ENCODE data around the gene DAAM1.
A peak's percentile ranks its signal among the peaks of the same experiment; 100 is the strongest.

The DAAM1 gene

DNA sequence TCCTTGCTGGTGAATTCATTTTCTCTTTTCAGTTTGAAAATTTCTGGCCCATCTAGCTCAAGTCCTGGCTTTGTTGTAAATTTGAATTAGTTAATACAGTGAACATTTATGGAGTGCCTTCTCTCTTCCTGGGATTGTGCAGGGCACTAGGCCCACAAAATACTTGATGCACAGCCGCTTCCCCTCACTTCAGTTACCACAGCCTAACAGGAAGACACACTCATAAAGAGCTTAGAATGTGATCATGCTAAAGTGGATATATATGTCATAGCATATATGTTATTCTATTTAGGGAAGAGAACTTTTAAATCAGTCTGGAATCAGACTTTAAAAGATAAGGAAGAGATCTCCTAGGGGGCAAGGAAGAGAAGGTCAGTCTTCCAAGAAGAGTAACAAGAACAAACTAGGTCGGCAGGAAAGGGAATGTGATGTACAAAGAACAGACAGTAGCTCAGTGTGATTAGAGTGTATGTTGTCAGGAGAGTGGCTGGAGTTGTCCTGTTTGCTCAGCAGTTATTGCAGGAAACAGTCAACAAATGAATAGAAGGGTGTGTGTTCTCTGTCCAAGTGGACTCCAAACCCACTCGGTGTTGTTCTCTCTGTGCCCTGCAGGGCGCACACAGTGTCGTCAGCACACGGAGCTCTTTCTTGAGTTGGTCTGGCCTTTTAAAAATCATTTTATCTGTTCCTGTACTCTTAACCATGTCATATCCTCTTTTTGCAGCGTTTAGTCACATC, 74.4 kb downstream of the DAAM1 start:
- no peak for DNase-seq

DNA sequence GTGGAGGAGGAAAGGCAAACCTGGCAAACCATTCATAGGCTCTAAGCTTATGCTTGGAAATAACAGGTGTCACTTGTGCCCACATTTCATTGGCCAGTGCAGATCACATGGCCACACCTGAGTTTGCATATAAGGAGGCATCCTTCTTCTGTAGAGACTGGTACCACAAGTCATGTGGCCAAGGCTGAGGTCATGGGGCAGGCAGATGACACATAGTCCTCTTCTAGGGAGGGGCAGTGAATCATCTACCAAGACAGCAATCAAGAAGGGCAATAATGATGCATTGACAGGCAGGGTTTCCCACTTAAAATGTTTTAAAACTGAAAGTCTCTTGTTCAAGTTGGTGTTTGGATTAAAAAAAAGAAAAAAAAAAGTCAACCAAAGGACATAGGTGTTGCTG, 77.3 kb downstream of the DAAM1 start:
- no peak for DNase-seq

DNA sequence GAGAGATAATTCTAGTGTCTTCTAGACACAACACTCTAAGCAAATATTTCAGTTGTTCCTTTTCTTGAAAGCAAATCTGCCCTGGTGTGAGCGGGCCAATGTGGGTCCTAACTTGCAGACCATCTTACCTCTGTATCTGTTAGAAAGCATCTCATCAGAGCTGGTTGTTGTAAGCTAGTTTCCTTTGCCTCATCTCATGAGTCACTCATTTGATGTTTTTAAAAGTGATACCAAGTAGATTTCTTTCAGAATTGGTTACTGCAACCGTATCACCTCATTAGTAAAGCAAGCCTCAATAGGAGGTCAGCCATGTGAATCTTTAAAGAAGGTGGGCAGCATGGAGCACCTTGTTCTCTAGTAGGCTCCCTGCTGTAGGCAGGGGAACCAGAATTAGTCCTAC, 78.6 kb downstream of the DAAM1 start:
- DNase-seq = no peak

DNA sequence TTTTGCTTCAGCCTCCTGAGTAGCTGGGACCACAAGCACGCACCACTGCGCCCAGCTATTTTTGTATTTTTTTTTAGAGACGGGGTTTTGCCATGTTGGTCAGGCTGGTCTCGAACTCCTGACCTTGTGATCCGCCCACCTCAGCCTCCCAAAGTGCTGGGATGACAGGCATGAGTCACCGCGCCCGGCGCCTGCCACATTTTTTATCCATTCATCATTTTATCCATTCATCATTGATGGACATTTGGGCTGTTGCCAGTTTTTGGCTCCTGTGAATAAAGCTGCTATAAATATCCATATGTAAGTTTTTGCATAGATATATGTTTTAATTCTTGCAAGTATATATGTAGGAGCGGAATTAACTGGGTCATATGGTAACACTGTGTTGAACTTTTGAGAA, 79.5 kb downstream of the DAAM1 start:
- DNase-seq = no peak

DNA sequence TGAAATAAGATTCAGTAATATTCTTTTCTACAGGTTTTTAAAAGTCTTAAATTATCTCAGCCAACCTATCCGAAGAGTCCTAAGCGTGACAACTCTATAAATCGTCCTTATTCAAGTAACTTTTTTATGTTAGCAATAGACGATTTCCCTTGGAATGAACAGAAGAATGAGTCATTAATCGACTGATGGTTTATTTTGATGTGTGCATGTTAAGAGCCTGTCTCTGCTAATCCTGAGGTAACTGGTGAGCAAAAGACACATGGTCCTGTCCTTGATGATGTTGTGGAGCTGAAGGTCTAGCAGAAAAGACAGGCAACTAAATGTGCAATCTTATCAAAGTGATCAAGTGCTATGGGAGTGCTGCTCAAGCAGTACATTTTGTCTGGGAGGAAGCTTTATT, 80.4 kb downstream of the DAAM1 start:
- no peak for DNase-seq

DNA sequence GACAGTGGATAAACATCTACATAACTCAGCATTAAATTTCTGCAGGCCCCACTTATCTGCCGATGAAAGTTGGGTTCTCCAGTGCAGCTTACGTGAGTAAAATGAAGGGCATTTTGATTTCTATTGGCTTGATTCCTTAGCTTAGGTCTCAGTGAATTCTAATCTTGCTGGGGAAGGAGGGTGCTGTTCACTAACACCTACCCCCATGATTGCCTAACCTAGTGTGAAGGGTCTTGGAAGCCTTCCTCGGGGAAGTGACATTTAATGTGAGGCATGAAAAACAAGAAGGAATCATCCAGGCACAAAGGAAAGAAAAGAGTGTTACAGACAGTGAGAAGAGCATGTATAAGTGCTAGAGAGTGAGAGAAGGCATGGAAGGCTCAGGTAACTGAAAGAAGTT, 81.0 kb downstream of the DAAM1 start:
- no peak for DNase-seq

DNA sequence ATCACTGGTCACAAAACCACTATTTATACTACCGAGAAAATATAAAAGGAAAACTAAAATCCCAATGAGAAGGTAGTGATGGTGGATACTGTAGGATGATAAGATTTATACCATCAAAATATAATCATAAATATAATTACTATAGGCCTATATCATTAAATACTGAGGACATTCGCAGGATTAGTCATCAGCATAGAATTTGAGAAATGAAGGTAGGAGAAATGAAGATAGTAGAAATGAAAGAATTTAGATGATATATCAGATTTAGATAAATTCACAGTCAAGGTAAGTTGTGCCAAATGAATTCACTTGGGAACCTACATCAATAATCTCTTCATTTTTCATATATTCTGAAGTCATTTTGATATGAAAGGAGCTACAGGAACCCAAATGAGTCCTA, 82.8 kb downstream of the DAAM1 start:
- DNase-seq = no peak

DNA sequence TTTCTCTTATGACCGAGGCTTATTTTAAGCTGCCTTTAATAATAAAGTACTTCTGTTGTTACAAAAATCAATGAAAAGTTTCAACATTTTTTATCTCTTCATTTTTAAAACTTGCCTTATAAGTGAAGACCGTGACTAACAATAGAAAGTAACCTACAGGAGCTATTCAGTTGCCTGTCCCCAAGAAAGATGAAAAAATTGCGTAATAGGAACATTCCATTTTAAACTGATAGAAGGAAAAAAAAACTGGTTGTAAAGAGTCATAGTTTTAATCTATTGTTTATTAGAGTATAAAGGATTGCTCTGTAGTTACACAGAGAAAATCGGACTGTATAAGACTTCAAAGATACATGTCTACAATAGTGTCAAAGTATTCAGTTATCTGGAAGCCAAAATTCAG, 83.3 kb downstream of the DAAM1 start:
- no peak for DNase-seq

DNA sequence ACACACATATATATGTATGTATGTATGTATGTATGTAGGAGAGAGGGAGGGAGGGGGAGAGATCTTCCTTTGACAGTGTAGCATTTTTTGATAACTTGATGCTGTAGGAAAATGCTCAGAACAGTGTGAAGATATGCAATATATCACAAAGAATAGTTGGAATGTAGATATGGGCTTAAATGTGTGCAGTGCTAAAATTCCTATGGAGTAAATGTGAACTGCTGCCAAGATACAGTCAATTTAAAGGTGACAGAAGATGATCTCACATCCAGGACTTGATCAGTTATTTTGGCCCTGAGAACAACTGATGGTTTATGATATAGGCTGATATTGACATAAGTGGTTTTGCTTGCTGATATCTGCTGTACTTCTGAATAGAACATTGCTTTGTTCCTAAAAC, 84.2 kb downstream of the DAAM1 start:
- DNase-seq = no peak

DNA sequence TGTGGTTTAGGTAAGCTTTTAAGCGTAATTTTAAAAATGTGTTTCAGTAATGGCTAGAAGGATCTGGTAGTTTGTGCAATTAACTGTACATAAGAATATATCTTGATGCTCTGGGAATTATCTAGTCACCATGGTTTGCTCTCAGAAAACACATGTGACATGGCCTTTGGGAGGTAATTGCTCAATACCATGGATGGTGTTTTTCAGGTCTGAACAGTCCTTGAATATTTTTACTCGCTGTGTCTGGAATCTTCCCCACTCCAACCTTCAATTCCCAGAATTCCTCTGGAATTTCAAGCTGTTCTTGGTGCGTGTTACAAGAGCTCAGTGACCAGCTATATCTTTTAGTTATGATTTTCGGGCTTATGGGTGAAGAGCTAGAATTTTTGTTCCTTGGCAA, 85.3 kb downstream of the DAAM1 start:
- no peak for DNase-seq

DNA sequence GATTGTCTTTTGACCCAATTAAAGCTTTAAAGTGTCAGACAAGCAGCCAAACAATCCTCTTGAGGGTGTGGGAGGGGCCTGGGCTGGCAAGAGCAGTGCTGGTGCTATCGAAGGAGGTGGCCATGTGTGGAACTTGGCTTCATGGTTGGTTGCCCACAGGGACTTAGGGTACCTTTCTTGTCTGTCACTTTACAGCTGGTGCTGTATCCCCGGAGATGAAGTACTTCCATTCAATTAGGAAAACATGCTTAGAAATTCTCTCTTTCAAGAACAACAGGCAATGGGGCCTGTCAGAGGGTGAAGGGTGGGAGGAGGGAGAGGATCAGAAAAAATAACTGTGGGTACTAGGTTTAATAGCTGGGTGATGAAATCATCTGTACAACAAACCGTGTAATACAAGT, 86.5 kb downstream of the DAAM1 start:
- peak; percentile 54 for DNase-seq

DNA sequence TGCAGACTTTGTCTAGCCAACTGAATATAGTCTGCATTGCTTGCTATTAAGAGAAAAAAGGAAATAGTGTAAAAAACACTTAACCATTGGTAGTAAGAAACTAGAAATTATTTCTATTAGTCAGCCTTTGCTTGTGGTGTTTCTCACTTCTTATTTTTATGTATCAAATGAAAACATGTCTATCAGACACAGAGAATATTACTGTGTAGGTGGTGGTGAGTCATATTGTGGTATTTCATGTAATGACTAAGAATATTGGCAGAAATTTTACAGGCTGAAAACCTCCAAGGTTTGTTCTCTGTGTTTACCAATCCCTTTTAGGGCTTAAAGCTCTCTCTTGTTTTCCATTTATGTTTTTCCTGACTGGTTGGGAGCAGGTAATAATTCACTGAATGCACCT, 87.2 kb downstream of the DAAM1 start:
- DNase-seq = no peak

DNA sequence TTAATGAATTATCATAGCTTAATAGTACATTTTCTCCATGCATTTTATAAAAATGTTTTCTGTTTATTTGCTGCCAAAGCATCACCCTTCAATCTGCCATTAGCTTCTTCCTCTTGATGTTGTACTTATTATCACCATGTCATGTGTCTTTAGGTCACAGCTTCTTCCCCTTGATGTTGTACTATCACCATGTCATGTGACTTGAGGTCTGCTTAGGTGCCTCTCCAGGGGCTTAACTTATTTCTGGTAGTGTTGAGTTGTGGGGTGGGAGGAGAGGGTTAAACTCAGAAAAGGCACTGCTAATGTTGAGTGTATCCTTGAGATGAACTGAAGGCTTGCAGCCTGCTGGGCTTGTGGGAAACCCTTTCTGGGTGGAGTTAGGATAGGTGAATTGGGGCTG, 87.8 kb downstream of the DAAM1 start:
- no peak for DNase-seq

DNA sequence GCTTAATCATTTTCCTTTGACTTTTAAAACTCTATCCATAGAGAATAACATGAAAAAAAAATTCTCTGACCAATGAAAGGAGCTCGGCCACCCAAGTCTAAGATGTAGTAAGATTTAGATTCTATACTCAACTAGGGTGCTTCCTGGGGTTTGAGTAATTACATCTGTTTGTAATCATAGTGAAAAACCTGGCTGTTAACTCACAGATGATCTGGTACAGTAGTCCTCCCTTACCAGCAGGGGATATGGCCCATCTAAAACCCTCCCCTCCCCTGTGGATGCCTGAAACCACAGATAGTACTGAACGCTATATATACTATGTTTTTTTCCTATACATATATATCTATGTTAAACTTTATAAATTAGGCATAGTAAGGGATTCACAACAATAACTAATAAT, 89.2 kb downstream of the DAAM1 start:
- DNase-seq = no peak

DNA sequence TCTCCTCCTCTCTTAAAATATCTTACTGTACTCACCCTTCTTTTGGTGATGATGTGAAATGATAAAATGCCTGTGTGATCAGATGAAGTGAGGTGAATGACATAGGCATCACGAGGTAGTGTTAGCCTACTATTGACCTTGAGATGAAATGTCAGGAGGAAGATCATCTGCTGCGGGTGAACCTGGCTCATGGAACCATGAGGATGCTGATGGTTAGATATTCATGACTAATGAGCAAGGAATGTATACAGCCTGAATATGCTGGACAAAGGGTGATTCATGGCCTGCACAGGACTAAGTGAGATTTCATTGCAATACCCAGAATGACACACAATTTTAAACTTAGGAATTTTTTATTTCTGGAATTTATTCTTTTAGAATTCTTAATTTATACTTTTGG, 89.6 kb downstream of the DAAM1 start:
- DNase-seq = no peak

DNA sequence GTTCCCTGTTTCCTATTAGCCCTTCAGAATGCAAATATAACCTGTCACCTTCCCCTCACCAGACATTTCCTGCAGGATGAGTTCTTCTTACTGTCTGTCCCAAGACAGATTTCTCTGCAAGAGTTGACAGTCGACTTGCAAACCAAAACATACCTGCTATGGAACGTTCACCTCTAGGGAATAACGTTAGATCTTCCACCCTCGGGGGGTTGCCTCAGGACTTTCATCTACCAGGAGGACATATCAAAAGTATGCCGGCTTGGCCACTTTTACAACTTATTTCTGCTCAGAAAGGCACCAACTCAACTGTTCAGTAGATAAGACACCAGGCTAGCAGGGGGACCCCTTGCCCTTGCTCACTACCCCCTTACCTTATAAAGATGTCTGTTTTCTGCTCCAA, 92.5 kb downstream of the DAAM1 start:
- DNase-seq = no peak

DNA sequence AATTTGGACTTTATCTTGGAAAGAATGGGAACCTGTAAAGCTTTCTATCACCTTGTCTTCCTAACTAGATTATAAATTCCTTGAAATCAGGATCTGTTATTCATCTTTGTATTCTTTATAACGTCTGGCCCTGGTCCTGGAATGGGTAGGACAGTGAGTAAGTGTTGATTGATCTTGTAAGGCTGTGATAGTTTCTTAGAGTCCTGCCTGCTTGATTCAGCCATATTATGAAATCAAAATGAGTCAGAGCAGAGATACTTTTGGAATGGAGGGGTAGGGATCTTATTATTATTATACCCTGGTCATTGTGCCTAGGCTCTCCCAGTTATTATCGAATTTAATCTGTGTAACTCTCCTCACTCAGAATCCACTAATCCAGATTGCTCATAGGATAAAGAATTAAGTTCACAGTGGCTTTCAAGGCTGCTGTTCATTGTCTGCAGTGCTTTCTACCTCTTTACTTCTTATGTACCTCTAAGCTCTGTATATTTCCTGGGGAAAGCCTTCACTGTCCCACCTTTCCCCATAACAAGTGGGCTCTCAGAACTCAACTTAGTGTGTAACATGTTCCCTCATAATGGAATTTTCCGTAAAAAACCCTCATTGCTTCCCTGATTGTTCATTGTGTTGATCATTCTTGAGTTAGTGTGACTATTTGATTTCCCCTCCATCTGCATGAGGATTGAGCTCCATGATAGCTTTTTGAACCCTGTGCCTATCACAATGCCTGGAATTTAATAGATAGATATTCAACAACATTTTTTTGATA, 93.3 kb downstream of the DAAM1 start:
- DNase-seq = no peak

DNA sequence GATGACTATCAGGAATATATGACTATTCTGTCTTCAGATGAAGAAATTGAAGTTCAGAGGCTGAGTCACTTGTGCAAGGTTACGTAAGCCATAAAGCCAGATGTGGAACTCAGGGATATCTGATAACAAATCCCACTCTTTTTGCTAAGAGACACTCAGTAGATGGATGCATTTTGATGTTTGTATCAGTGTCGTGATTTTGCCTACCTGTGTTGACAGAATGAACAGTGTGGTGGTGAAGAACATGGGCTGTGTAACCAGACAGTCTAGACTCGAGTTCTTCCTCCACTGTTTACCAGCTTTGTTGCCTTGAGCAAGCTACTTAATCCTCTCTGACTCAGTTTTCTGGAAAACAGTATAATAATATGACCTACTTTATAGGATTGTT, 93.9 kb downstream of the DAAM1 start:
- no peak for DNase-seq

DNA sequence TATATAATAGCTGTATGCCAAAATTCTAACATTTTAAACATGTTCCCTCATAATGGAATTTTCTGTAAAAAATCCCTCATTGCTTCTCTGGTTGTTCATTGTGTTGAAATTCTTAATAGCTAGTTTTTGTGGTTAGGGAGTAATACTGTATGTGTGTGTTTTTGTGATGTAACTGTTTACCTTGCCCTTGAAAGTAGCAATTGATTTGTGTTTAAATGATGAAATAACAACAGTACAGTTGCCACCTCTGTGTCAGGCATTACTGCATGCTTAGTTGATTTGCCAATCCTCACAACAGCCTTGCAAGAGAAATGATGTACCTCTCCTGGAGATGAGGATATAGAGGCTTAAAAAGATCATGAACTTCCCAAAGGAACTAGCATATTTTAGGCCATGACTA, 94.9 kb downstream of the DAAM1 start:
- DNase-seq = no peak

DNA sequence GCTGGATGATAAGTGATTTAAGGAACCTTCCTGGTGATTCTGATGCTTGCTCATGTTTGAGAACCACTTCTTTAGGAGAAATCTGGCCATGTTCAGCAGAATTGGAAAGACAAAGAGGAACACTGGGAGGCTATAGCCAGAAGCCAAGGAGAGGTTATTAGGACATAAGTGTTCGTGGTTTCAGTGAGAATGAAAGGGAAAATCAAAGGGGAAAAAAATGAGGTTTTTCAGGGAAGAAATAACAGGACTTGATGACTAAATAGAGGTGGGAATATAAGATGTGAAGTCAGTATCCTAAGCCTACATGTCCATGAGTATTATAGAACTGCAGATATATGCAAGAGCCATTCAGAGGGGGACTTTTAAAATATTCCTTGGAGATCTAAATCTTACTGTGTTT, 95.6 kb downstream of the DAAM1 start:
- no peak for DNase-seq

DNA sequence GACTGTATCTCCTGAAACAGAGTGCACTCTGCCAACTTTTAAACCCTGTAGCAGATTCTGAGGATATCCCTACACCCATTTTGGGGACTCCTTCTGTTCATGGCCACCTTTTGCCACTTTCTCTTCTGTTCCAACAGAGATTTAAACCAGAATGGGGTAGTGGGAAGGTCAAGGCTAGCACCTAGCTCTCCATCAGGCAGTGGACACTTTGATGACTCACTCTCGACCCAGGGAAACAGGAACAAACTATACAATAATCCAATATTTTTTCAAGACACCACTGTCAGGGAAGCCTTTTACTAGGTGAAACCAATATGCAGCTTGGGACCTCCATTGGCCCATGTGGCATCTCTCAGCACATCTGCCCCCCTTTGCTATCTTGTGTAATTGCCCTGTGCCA, 103.6 kb downstream of the DAAM1 start:
- no peak for DNase-seq

DNA sequence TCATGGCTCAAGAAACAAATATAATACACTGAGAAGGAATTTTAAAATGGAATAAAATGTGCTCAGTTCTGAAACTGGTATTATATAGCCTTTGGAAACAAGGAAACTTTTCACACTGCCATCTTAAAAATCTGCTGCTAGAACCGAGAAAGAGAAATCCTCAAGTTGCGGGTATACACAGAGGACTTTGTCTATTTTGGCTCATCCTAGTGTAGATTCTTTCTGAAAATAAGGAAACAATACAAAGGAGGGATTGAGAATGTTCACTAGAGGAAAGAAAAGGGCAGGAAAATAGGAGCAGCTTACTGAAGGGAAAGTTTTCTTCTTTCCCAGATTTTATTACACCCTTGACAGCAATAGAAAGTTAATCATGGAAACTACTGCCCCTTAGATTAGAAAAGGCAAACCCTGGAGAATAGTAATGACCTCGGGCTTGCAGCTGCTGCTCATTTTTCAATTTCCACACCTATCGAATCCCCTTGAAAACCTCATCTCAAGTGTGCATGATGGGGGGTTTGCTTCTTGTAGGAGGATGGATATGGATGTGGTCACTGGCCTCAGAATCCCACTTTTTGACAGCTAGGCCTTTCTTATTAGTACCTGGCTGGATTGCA, 104.6 kb downstream of the DAAM1 start:
- DNase-seq = no peak

DNA sequence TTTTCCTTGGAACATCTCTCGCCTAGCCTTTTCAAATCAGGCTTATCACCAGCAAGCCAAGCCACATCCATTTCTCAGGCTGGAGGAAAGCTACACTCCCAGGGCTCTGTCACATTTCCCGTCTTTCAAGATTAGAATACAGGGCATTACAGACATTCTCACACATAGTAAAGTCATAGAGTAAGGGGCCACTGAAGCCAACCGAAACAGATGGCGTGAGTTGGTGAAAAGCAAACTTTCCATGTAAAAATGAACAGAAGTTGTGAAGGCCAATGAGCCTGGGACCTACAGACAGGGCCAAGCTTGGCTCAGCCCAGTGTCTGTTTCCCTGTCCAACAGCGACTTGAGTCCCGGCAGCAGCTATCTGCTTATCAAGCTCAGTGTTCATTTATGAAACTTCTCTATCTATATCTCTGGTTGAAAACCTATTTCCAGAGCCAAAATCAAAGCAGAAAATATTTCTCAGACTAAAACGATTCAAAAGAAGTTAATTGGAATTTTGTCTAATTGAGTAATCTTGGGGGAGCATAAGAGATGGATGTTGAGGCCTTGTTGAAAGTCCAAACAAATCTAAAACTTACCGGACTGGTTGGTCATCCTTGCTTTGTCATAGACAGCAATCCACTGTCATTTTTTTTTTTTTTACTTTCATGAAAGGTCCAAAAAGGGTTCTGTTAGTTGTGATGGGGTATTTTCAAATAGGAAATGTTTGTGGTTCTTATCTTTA, 105.6 kb downstream of the DAAM1 start:
- no peak for DNase-seq

DNA sequence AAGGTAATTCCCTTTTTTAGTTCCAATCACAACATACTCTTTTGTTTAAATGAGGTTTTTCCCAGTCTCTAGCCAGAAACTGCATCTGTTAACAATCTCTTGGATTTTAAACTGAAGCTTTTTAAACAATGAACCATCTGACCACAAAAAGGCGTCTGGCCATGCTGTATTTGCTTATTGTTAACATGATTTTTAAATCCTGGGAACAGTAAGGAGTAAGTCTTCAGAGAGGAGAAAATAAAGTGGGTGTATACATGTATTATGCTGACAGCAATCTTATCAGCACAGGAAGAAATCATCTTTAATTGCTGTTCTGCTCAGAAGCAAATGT, 106.2 kb downstream of the DAAM1 start:
- DNase-seq = no peak

All from retina (tissue), 1 donor.